ENCODE measurements around the gene RTEL1. TPM values are rescaled to one million over a fixed set of nuclear protein-coding genes. Genes with fewer than 3 reads are reported as not detected.
A peak's percentile ranks its signal among the peaks of the same experiment; 100 is the strongest.

RTEL1 gene
- total and polyA plus RNA-seq, 2 experiments from 2014 or later: 14.8 to 14.9 TPM

- Histone ChIP-seq H3K9me3 (ENCODE audit: low read depth) (no peaks in the 10 kb centered on the region), H3K4me3 (peak overlapping the region; percentile 50), H3K4me1 (ENCODE audit: low read depth) (no peaks in the 10 kb centered on the region), H3K27me3 (peaks cover 22% of the 10 kb centered on the region), H3K27ac (no peak overlapping the region), H3K36me3 (no peaks in the 10 kb centered on the region)
- no peak for TF ChIP-seq CTCF (IDR thresholded peaks at IDR 0.05; ENCODE audit: low read depth, low read length)
- peak; percentile 24 to 56 for DNase-seq (ENCODE audit: low read depth in 1 of 2, low spot score in 1 of 2)
These were observed 5.7 kb upstream of the RTEL1 start for GRCh38 chr20:63652192-63652980.

GRCh38 chr20:63653041-63653973, 4.8 kb upstream of the RTEL1 start, which contains the start of gene STMN3:
Gene STMN3 (minus strand): TSS chr20:63653424. CDS start chr20:63653345, 79 bp downstream.
- DNase-seq (ENCODE audit: low read depth in 1 of 2, low spot score in 1 of 2): peak; percentile 97 to 98
- Histone ChIP-seq H3K27me3 (peaks cover 22% of the 10 kb centered on the region), H3K27ac (no peak within 1 kb of the TSS), H3K36me3 (no peaks in the 10 kb centered on the region), H3K9me3 (ENCODE audit: low read depth) (no peaks in the 10 kb centered on the region), H3K4me3 (peak within 1 kb of the TSS; percentile 50), H3K4me1 (ENCODE audit: low read depth) (no peaks in the 10 kb centered on the region)
- no peak for TF ChIP-seq CTCF (IDR thresholded peaks at IDR 0.05; ENCODE audit: low read depth, low read length)

- Histone ChIP-seq H3K9me3 (ENCODE audit: low read depth) (no peaks in the 10 kb centered on the region), H3K4me3 (peak overlapping the region; percentile 50), H3K36me3 (no peaks in the 10 kb centered on the region), H3K27ac (no peak overlapping the region), H3K4me1 (ENCODE audit: low read depth) (no peaks in the 10 kb centered on the region), H3K27me3 (peaks cover 21% of the 10 kb centered on the region)
- no peak for DNase-seq (ENCODE audit: low read depth in 1 of 2, low spot score in 1 of 2)
- TF ChIP-seq CTCF (IDR thresholded peaks at IDR 0.05; ENCODE audit: low read depth, low read length): no peak
These were observed 4.0 kb upstream of the RTEL1 start for GRCh38 chr20:63653974-63654668.

- no peaks in the 10 kb centered on the region for H3K9me3 ChIP-seq (ENCODE audit: low read depth)
- DNase-seq (ENCODE audit: low read depth in 1 of 2, low spot score in 1 of 2): no peak
- no peaks in the 10 kb centered on the region for H3K36me3 ChIP-seq
- H3K4me1 ChIP-seq (ENCODE audit: low read depth): no peaks in the 10 kb centered on the region
- no peak overlapping the region for H3K4me3 ChIP-seq
- H3K27ac ChIP-seq: no peak overlapping the region
- no peak for TF ChIP-seq CTCF (IDR thresholded peaks at IDR 0.05; ENCODE audit: low read depth, low read length)
- peaks cover 18% of the 10 kb centered on the region for H3K27me3 ChIP-seq
These were observed 2.9 kb upstream of the RTEL1 start for GRCh38 chr20:63655249-63655648.

- no peak for DNase-seq (ENCODE audit: low read depth in 1 of 2, low spot score in 1 of 2)
- H3K4me1 ChIP-seq (ENCODE audit: low read depth): no peaks in the 10 kb centered on the region
- no peak for TF ChIP-seq CTCF (IDR thresholded peaks at IDR 0.05; ENCODE audit: low read depth, low read length)
- no peaks in the 10 kb centered on the region for H3K9me3 ChIP-seq (ENCODE audit: low read depth)
- H3K36me3 ChIP-seq: no peaks in the 10 kb centered on the region
- H3K4me3 ChIP-seq: no peak overlapping the region
- peaks cover 12% of the 10 kb centered on the region for H3K27me3 ChIP-seq
- no peak overlapping the region for H3K27ac ChIP-seq
These were observed 1.7 kb upstream of the RTEL1 start for GRCh38 chr20:63656451-63656850.
